ACHN (cell line): Measurements from ENCODE around the gene DPP10.
A peak's percentile ranks its signal among the peaks of the same experiment; 100 is the strongest.
"Not testable (repeated sequence)": the region's sequence is repeated elsewhere in the genome, so short reads cannot be mapped to it uniquely, and the experiment has no call there.

Experiments used
- DNase-seq: peaks from one replicate; pipeline ENCODE4 v3.0.0-alpha.2; 2015
- in situ Hi-C: cut with HindIII; loops from 2 replicates; pipeline ENCODE4 v1.10.0; 2017; ENCODE audit warnings: low sequenced_read_pairs, low pct_ligation_motif_present, low pct_unique_long_range_greater_than_20kb

Gene DPP10

GRCh38 chr2:115011721-115012120 is 569.3 kb downstream of the DPP10 start:
- in situ Hi-C loops = no loop called here
- DNase-seq = no peak

DNA sequence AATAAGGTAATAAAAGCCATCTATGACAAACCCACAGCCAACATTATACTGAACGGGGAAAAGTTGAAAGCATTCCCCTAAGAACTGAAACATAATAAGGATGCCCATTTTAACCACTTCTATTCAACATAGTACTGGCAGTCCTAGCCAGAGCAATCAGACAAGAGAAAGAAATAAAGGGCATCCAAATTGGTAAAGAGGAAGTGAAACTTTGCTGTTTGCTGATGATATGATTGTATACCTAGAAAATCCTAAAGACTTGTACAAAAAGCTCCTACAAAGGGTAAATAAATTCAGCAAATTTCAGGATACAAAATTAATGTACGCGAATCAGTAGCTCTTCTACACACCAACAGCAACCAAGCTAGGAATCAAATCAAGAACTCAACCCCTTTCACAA is 579.6 kb downstream of the DPP10 start:
- DNase-seq, in situ Hi-C loops: not testable (repeated sequence)

- DNase-seq = no peak
- in situ Hi-C loops = no loop called here
Observed at GRCh38 chr2:115034801-115035200, 592.4 kb downstream of the DPP10 start.

DNA sequence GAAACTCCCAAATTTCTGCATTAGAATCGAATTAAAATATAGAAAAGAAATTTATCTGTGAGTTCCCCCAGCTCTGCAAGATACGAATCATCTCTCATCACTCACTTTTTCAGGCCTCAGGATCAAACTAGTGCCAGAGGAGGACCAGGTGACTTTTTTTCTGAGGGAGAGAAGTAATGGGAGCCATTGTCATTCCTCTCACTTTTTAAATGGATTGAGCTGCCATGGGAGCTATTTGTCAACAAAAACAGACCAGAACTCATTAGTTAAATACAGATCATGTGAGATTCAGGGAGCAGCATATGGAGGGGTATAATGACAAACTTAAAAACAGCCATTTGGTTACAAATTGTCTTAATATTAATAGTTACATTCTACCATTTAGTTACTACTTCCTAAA is 594.4 kb downstream of the DPP10 start:
- in situ Hi-C loops = no loop called here

DNA sequence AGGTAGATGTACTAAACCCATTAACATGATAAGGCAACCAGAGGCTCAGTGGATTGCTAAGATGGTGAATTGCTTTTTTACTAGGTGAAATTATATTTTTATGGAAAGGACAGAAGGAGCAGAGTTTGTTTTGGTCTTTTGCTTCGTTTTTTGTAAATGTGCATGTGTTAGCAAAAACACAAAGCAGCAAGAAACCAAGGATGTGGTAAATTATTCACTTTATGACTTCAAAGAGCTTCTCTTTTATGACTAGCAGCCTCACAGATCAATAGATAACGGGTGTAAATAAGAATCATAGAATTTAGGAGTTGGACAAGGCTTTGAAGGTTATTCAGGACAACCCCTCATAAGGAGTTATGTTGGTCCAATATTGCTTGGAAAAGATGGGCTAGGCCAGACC is 615.0 kb downstream of the DPP10 start:
- no peak for DNase-seq
- in situ Hi-C loops = no loop called here

More for the DNA sequence above, 594.4 kb downstream of the DPP10 start:
- DNase-seq = no peak

- in situ Hi-C loops = no loop called here
- DNase-seq = no peak
Observed at GRCh38 chr2:115070002-115070401, 627.6 kb downstream of the DPP10 start.

DNA sequence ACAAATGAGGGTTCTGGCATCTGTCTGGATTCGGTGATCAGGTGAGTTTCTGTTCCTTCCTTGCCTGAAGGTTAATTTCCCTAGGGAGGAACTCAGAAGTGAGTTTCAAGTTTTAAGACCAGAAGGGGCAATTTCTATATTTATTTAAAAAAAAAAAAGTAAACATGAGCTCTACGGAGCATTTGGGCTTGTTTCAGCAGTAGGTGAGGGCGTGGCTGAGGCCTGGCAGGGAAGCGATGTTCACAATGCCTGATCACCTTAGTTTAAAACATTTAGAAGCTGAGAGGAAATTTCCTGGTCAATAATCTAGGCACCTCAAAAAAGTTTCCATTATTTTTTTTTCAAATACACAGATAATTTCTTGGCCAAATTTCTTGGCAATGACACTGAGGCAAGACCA is 629.1 kb downstream of the DPP10 start:
- no peak for DNase-seq
- in situ Hi-C loops = no loop called here

GRCh38 chr2:115075800-115076199 is 633.4 kb downstream of the DPP10 start:
- in situ Hi-C loops = no loop called here
- no peak for DNase-seq

- in situ Hi-C loops = no loop called here
- no peak for DNase-seq
Observed at GRCh38 chr2:115077626-115078025, 635.2 kb downstream of the DPP10 start.

DNA sequence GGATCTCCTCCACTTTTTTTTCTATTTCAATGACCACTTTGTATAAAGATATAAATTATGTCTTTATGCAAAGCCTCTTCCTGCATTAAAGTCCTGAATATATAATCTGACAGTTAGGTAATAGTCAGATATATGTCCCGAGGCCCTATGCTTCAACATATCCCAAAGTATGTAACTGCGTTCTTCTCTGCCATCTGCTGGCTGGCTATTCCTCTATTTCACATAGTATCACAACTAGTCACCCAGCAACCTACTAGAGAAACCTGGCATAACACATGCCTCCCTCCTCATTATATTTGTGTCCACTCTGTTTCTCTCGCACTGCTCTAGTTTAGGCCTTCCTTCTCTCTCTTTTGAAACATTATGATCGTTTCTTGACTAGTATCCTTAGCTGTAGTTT is 640.8 kb downstream of the DPP10 start:
- in situ Hi-C loops = no loop called here
- peak; percentile 9 for DNase-seq

DNA sequence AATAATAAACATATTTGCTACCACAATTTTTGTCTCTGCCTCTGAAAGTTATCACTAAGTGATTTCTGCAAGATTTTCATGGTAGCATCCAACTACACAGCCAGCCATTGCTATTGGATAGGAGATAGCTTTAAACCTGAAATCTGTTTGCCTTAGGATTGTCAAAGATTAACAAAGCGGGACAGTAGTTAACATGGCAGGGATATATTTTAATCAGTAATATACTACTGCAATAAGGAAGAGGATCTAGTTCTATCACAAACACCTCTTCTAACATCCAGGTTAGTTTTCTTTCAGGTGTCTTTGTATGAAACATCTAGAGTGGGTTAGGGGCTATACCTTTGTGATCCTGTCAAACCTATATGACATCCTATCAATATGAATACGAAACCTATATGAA is 641.3 kb downstream of the DPP10 start:
- in situ Hi-C loops = no loop called here
- DNase-seq = no peak

DNA sequence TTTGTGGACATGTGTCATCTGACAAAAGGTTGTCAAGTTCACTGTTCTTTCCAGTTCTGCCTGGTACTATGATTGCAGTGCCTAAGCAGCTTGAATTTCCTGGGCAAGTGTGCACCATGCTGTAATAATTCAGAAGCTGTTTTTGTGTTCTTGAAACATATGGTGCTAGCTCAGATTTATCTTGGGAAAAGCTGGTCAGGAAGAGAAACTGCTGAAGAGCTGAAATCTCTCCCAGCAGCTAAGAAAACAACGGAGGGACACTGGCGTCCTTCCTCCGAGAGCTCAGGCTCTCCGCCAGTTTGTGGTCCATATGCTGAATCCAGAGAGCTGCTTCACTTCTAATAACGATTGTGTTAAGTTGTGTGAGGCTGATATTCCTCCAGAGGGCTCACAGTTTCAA is 642.0 kb downstream of the DPP10 start:
- in situ Hi-C loops = no loop called here
- DNase-seq = no peak

- in situ Hi-C loops = not testable (repeated sequence)
Observed at GRCh38 chr2:115086051-115086620, 643.7 kb downstream of the DPP10 start.

DNA sequence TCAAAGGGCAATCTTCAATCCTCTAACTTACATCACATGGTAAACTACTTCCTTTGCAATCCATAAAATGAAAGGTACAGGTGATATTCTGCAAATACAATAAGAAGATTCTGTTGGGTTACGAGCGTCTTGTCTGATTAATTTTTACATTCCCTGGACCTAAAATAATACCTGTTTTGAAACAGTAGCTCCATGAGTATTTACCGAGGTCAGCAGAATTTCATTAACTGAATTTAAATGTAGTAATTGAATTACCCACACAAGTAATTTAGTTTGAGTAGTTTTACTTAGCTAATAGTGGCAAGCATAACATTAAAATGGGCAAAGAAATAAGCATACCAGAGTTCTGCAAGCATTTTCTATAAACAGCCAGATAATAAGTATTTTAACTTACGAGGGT is 652.0 kb downstream of the DPP10 start:
- no peak for DNase-seq

More at GRCh38 chr2:115086051-115086620, 643.7 kb downstream of the DPP10 start:
- not testable (repeated sequence) for DNase-seq

DNA sequence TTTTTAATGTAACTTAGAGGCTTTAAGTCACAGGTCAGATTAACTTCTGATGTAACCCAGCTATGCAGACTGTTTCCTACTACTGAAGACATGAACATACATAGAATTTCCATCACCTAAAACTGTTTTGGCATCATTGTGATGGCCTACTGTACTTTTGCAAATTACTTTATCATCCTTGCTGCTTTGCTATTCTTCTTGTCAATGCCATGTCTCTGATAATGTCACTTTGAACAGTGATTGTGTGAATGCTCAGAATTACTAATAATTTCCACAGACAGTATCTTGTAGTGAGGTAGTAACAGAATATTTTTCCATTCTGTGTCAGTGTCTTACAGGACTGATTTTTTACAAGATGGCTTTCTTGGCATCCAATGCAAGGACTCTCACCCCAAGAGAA is 663.5 kb downstream of the DPP10 start:
- in situ Hi-C loops = no loop called here
- DNase-seq = no peak

More for the DNA sequence above, 652.0 kb downstream of the DPP10 start:
- in situ Hi-C loops = no loop called here

DNA sequence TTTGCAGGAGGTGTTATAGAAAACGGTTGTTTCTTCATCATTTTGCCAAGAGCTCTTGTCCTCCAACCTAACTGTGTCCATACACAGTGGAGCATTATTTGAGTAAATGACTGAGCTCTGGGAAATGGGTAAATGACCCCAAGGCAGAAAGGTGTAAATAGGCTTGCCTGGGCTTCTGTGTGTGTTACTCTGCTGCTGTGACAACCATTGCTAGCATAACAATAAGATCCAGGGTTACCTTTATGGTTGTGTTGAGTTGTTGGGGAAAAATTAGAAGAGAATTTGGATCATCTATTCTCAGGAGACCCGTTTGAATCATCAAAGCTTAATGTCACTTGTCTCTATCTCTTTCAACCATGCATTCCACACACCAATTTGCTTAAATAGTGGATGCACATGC is 672.7 kb downstream of the DPP10 start:
- no peak for DNase-seq
- in situ Hi-C loops = no loop called here

- in situ Hi-C loops = no loop called here
- no peak for DNase-seq
Observed at GRCh38 chr2:115118306-115118705, 675.9 kb downstream of the DPP10 start.

GRCh38 chr2:115119086-115119485 is 676.6 kb downstream of the DPP10 start:
- in situ Hi-C loops = no loop called here
- no peak for DNase-seq

DNA sequence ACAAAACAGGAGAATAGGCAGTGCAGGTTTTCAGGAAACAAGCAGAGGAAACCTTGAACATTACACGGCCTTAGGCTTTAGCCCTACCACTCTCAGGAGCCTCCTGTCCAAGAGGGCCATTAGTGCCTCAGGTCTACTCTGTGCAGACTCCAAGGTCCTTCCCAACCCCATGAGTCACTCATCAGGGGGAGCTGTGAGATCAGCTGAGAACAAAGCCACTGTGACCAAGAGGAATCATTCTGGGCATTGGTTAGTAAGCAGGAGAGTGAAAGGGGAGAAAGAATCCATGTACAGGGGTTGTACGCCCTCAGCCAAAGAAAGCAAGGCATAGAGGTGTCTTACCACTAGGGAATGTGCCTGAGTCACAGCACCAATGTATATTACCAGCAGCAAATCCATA is 680.3 kb downstream of the DPP10 start:
- in situ Hi-C loops = no loop called here
- DNase-seq = no peak

DNA sequence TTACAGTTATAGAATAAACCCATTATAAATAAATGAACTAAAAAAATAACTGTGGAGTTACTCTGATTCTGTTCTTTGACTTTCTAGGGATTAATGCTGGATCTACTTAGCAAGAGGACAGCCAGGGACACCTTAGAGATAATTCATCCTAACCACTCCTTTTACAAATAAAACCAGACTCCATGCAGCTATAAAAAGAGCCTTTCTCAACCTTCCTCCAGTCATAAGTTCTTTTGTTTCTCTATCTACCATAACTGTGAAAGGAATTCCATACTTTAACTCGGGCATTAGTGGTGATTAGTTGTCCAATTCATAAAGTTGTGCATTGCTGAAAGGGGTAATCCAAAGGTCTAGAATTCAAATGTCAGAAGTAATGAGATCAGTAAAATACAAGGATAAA is 682.4 kb downstream of the DPP10 start:
- in situ Hi-C loops = no loop called here

DNA sequence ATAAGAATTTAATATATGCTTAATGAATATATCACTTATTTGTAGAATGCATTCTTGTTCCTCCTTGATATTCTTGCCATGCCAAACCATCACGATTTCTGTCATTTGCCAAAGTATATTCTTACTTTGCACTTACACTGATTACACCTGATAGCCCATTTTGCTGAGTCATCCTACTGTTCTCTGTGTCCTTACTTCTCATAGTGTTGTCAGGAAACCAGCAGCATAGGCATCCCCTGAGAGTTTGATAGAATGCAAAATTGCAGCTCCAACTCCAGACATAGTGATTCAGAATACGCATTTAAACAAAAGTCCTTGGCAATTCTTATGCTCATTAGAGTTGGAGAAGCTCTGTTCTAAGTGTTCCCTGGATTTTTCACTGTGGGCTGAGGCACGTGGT is 687.1 kb downstream of the DPP10 start:
- DNase-seq = no peak
- in situ Hi-C loops = no loop called here

More for the DNA sequence above, 682.4 kb downstream of the DPP10 start:
- DNase-seq = no peak
